Measurements from ENCODE around the gene ANGPTL2. TPM values are rescaled to one million over a fixed set of nuclear protein-coding genes. Genes with fewer than 3 reads are reported as not detected.

ANGPTL2 gene
- total RNA-seq, 1 donor from 2014 or later = 5.7 TPM

DNA sequence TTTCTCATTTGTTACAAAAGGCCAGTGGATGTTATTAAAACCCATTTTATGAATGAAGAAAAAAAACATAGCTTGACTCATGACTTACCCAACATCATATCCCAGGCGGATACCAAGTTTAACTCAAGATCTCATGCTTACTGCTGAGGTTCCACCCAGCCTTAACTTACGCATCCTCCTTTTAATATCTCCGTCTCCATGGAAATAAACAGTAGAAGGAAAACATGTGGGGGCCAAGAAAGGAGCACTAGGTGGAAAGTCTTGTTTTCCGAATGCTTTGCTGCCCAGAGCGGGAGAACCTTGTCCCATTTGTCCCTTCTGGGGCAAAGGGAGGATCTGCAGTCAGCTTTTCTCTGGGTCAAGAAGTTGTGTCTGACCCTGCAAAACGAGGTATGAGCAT is 44.1 kb downstream of the ANGPTL2 start:
- H3K27me3 Mint-ChIP-seq (ENCODE audit: unreplicated experiment) = peaks cover 3% of the 10 kb centered on the region
- no peak overlapping the region for H3K27ac Mint-ChIP-seq (ENCODE audit: unreplicated experiment)
- TF ChIP-seq, protein P1, sequence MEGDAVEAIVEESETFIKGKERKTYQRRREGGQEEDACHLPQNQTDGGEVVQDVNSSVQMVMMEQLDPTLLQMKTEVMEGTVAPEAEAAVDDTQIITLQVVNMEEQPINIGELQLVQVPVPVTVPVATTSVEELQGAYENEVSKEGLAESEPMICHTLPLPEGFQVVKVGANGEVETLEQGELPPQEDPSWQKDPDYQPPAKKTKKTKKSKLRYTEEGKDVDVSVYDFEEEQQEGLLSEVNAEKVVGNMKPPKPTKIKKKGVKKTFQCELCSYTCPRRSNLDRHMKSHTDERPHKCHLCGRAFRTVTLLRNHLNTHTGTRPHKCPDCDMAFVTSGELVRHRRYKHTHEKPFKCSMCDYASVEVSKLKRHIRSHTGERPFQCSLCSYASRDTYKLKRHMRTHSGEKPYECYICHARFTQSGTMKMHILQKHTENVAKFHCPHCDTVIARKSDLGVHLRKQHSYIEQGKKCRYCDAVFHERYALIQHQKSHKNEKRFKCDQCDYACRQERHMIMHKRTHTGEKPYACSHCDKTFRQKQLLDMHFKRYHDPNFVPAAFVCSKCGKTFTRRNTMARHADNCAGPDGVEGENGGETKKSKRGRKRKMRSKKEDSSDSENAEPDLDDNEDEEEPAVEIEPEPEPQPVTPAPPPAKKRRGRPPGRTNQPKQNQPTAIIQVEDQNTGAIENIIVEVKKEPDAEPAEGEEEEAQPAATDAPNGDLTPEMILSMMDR (IDR thresholded peaks at IDR 0.05; ENCODE audit: unreplicated experiment) = no peak
- no peak overlapping the region for H3K4me3 Mint-ChIP-seq (ENCODE audit: unreplicated experiment)
- no peaks in the 10 kb centered on the region for H3K9me3 Mint-ChIP-seq (ENCODE audit: unreplicated experiment)
- peaks cover 4% of the 10 kb centered on the region for H3K36me3 Mint-ChIP-seq (ENCODE audit: low read depth, unreplicated experiment)
- H3K4me1 Mint-ChIP-seq (ENCODE audit: unreplicated experiment) = peaks cover 21% of the 10 kb centered on the region
- no peak for DNase-seq (ENCODE audit: low spot score)

DNA sequence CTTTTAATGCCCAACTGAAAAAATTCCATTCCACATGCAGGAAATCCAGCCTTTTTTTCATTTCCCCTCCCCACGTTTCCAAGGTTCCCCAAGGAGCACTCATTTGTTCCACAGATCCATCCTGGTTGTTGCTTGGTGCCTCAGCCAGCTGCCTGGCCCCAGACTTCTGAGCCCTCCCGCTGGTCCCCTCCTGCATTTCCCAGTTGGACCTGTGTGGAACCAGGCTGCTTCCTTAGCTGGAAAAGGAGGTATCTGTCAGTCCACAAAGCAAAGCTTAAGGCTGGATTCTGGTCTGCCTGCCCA is 44.8 kb downstream of the ANGPTL2 start:
- Mint-ChIP-seq H3K27me3 (ENCODE audit: unreplicated experiment) (peaks cover 3% of the 10 kb centered on the region), H3K4me3 (ENCODE audit: unreplicated experiment) (no peak overlapping the region), H3K36me3 (ENCODE audit: low read depth, unreplicated experiment) (peaks cover 4% of the 10 kb centered on the region), H3K9me3 (ENCODE audit: unreplicated experiment) (no peaks in the 10 kb centered on the region), H3K4me1 (ENCODE audit: unreplicated experiment) (peaks cover 18% of the 10 kb centered on the region), H3K27ac (ENCODE audit: unreplicated experiment) (no peak overlapping the region)
- TF ChIP-seq, protein P1 (IDR thresholded peaks at IDR 0.05; ENCODE audit: unreplicated experiment) = no peak
- no peak for DNase-seq (ENCODE audit: low spot score)

DNA sequence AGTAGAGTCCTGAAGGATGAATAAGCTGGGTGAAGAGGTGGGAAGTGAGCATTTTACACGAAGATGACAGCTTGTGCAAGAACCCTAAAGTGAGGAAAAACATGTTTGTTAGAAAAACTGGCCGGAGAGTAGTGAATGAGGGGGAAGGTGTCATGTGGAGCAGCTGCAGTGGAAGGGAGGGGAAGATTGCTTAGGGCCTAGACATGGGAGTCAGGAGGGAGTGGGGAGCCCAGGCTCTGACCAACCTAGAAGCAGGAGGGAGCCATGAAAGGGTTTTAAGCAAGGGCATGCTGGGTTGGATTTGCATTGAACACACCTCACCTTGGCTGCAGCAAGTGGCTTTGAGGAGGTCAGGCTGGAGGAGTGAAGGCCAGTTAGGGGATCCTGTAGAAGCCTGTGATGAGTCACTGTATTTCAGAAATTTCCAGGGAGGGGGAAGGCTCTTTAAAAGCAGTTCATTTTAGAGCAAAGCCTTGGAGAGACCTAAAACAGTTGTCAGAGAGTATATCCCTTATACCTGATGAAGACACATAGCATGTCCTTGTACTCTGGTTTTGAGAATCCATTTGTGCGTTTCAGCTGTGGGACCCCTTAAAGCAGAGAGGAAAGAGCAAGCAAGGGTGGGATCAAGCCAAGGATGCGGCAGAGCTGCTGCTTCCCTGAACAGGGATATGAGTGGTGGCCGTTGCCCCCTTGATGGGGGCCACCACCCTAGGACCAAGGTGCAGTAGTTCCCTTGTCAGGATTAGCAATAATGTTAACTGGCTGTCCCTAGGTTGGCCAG is 45.4 kb downstream of the ANGPTL2 start:
- Mint-ChIP-seq H3K27me3 (ENCODE audit: unreplicated experiment) (peaks cover 3% of the 10 kb centered on the region), H3K27ac (ENCODE audit: unreplicated experiment) (no peak overlapping the region), H3K4me3 (ENCODE audit: unreplicated experiment) (no peak overlapping the region)

DNA sequence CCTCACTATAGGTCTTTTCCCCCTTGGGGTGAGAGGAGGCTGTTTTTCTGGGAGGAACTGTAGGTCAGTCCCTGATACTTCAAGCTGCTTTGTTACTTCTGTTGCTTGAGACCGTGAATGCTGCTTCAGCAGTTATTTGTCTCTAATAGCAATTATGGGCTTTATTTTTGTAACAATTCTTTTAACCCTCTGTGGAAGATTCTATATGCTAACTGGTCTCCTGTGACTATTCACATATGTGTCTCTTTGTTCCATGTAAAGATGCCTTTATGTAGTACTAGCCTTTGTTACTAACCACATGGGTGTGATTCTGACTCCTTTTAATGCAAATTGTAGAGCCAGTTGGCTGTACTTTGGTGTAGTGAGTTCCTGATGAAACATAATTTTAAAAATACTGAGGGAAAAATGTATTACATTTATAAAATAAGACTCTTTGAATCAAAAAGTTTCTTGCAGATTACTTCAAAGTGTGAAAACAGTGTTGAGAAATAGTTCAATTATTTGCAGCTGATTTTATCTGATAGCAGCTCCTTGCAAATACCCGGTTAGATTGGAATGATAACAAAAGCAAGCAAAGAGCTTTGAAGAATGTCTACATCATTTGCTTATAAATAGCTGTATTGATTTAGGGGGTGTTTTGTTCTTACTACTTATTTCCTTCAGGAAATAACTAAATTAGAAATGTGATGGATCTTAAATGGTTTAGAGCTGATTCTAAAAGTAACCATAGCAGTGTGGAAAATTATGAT is 46.6 kb downstream of the ANGPTL2 start:
- TF ChIP-seq, protein P1 (IDR thresholded peaks at IDR 0.05; ENCODE audit: unreplicated experiment) = no peak
- Mint-ChIP-seq H3K4me3 (ENCODE audit: unreplicated experiment) (no peak overlapping the region), H3K9me3 (ENCODE audit: unreplicated experiment) (no peaks in the 10 kb centered on the region), H3K27ac (ENCODE audit: unreplicated experiment) (no peak overlapping the region), H3K36me3 (ENCODE audit: low read depth, unreplicated experiment) (peaks cover 13% of the 10 kb centered on the region), H3K4me1 (ENCODE audit: unreplicated experiment) (peaks cover 18% of the 10 kb centered on the region), H3K27me3 (ENCODE audit: unreplicated experiment) (peaks cover 3% of the 10 kb centered on the region)
- no peak for DNase-seq (ENCODE audit: low spot score)

More for the DNA sequence above, 45.4 kb downstream of the ANGPTL2 start:
- TF ChIP-seq, protein P1 (IDR thresholded peaks at IDR 0.05; ENCODE audit: unreplicated experiment) = no peak
- H3K9me3 Mint-ChIP-seq (ENCODE audit: unreplicated experiment) = no peaks in the 10 kb centered on the region
- DNase-seq (ENCODE audit: low spot score) = no peak
- H3K4me1 Mint-ChIP-seq (ENCODE audit: unreplicated experiment) = peaks cover 18% of the 10 kb centered on the region
- H3K36me3 Mint-ChIP-seq (ENCODE audit: low read depth, unreplicated experiment) = peaks cover 8% of the 10 kb centered on the region

Data from endothelial cell (in vitro differentiated cells).